Natural killer cell (primary cell): ENCODE measurements around the gene SLC16A13. TPM values are rescaled to one million over a fixed set of nuclear protein-coding genes. Genes with fewer than 3 reads are reported as not detected.
"Not testable (repeated sequence)": the region's sequence is repeated elsewhere in the genome, so short reads cannot be mapped to it uniquely, and the experiment has no call there.

Experiments used
- ATAC-seq, 3 donors: fragments of 150-1000 bp in 2 of 3; fragments of 200-7000 bp in 1 of 3; cut with Tn5 transposase; 1 replicate in 1 of 3; 2 replicates in 2 of 3; pipeline ENCODE4 v1.10.0; 2021; ENCODE audit warnings: mild to moderate bottlenecking in 2 of 3, moderate library complexity in 2 of 3
- DNase-seq, 2 donors: peaks; one replicate each; pipeline versions ENCODE4 v3.0.0 to v3.0.0-alpha.2; 2013 to 2021; ENCODE audit warnings: mixed read lengths in 1 of 2
- H3K27ac ChIP-seq: one replicate; pipeline ENCODE4 v1.5.1; 2013; ENCODE audit warnings: mild to moderate bottlenecking, low read length
- H3K27me3 ChIP-seq: one replicate; pipeline ENCODE4 v1.6.1; 2013; ENCODE audit warnings: low read length; ENCODE audit not compliant: control insufficient read depth, insufficient read depth
- H3K36me3 ChIP-seq: one replicate; pipeline ENCODE4 v1.6.1; 2013; ENCODE audit warnings: low read length; ENCODE audit not compliant: control insufficient read depth, insufficient read depth
- H3K4me1 ChIP-seq: one replicate; pipeline ENCODE4 v1.6.1; 2013; ENCODE audit warnings: low read length; ENCODE audit not compliant: control insufficient read depth, insufficient read depth
- H3K4me3 ChIP-seq: one replicate; pipeline ENCODE4 v1.5.1; 2013; ENCODE audit warnings: low read length
- H3K9me3 ChIP-seq: one replicate; pipeline ENCODE4 v1.6.1; 2013; ENCODE audit warnings: low read length; ENCODE audit not compliant: control insufficient read depth, insufficient read depth
- H3K27ac Mint-ChIP-seq, 2 donors: one replicate each; pipeline ENCODE4 v1.8.0; 2022; ENCODE audit warnings: mild to moderate bottlenecking in 2 of 2, mixed read lengths in 2 of 2, moderate library complexity in 1 of 2
- H3K27me3 Mint-ChIP-seq, 2 donors: one replicate each; pipeline ENCODE4 v1.8.0; 2022; ENCODE audit warnings: low read depth in 2 of 2, mixed read lengths in 2 of 2
- H3K36me3 Mint-ChIP-seq: one replicate; pipeline ENCODE4 v1.8.0; 2022; ENCODE audit warnings: mixed read lengths
- H3K4me1 Mint-ChIP-seq, 2 donors: one replicate each; pipeline ENCODE4 v1.8.0; 2022; ENCODE audit warnings: mixed read lengths in 2 of 2
- H3K4me3 Mint-ChIP-seq: one replicate; pipeline ENCODE4 v1.8.0; 2022; ENCODE audit warnings: mild to moderate bottlenecking, moderate library complexity, mixed read lengths
- H3K9me3 Mint-ChIP-seq, 2 donors: one replicate each; pipeline ENCODE4 v1.8.0; 2022; ENCODE audit warnings: mixed read lengths in 2 of 2
- WGBS: methylation state at CpG from one replicate; pipeline ENCODE4 v1.1.7; 2013; ENCODE audit warnings: missing lambda C conversion rate; ENCODE audit not compliant: insufficient coverage; 5-methylcytosine and 5-hydroxymethylcytosine counted together
- intact Hi-C: fragments of 100-400 bp; cut with micrococcal nuclease; formaldehyde crosslinking; loops from one replicate; pipeline ENCODE4 v1.14.2; 2022
- total RNA-seq, 4 donors: library from RNA; stranded (reverse); fragments of 120-200 nt in 1 of 4; gene quantifications; one replicate each; pipeline versions ENCODE4 v1.2.3 to v1.2.4, GENCODE V29; 2013 to 2022
- TF ChIP-seq, protein P1 (sequence below): fragments of 200-600 bp; IDR thresholded peaks from one replicate; pipeline ENCODE4 v1.8.0; 2022; ENCODE audit warnings: antibody characterized with exemption

The SLC16A13 gene
- total RNA-seq, 3 donors from 2014 or later (not counting 1 experiment from before 2014, with no cell fraction given): 4.8 to 7.0 (median 6.0) TPM

- peaks cover 26 to 45% of the 10 kb centered on the region in 2 donors for H3K4me1 Mint-ChIP-seq
- DNase-seq: peak in 1 of 2 donors; percentile 90
- Histone ChIP-seq H3K27me3 (peaks cover 6% of the 10 kb centered on the region), H3K36me3 (no peaks in the 10 kb centered on the region), H3K4me1 (peaks cover 43% of the 10 kb centered on the region), H3K27ac (no peak overlapping the region), H3K4me3 (no peak overlapping the region), H3K9me3 (no peaks in the 10 kb centered on the region)
- no peaks in the 10 kb centered on the region for H3K36me3 Mint-ChIP-seq
- no peaks in the 10 kb centered on the region for H3K9me3 Mint-ChIP-seq
- intact Hi-C loops: loop anchor here (1.0 to 5.0 kb wide), 3 partner anchors 37 to 247 kb away; partner anchors contain the start of genes CLEC10A and YBX2
- WGBS: 30% methylated on average over 3 of the region's 5 CpGs
- peak overlapping the region; percentile 85 to 90 for H3K27ac Mint-ChIP-seq
- H3K4me3 Mint-ChIP-seq: peak overlapping the region; percentile 87
- TF ChIP-seq, protein P1, sequence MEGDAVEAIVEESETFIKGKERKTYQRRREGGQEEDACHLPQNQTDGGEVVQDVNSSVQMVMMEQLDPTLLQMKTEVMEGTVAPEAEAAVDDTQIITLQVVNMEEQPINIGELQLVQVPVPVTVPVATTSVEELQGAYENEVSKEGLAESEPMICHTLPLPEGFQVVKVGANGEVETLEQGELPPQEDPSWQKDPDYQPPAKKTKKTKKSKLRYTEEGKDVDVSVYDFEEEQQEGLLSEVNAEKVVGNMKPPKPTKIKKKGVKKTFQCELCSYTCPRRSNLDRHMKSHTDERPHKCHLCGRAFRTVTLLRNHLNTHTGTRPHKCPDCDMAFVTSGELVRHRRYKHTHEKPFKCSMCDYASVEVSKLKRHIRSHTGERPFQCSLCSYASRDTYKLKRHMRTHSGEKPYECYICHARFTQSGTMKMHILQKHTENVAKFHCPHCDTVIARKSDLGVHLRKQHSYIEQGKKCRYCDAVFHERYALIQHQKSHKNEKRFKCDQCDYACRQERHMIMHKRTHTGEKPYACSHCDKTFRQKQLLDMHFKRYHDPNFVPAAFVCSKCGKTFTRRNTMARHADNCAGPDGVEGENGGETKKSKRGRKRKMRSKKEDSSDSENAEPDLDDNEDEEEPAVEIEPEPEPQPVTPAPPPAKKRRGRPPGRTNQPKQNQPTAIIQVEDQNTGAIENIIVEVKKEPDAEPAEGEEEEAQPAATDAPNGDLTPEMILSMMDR: peak; percentile 81
- ATAC-seq: peak; percentile 28 to 49 (median 33)
- H3K27me3 Mint-ChIP-seq: peaks cover 0 to 7% of the 10 kb centered on the region in 2 donors
Observed at GRCh38 chr17:7045492-7046126, 9.8 kb downstream of the SLC16A13 start.

DNA sequence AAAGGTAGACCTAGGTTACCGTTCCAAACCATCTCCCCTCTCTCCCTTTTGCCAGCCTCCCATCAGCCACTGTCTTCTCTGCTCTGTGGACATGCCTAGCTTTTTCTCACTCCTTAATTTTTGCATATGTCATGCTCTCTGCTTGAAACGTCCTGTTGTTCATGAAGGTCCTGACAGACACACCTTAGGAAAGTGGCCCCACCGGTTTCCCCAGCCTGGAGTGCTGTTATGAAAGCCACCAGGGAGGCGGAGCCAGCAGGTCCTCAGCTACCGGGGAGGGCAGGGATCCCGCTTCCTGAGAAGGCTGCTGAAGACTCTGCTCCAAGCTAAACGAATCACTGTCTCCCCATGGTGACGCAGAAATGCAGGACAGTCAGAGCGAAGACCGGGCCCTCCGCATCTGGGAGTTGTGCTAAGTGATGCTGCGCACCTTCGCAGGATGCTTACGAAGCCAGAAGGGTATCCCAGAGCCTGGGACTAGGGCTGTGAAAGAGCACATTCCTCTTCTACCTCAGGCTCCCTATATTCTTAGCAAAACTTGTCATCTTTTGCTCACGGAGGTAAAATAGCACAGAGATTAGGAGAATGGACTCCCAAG, 10.4 kb downstream of the SLC16A13 start:
- H3K4me3 Mint-ChIP-seq: peak overlapping the region; percentile 87
- DNase-seq: peak in 1 of 2 donors; percentile 66
- TF ChIP-seq, protein P1: peak; percentile 27
- Histone ChIP-seq H3K36me3 (no peaks in the 10 kb centered on the region), H3K27me3 (peaks cover 6% of the 10 kb centered on the region), H3K4me3 (peak overlapping the region; percentile 34), H3K4me1 (peaks cover 43% of the 10 kb centered on the region), H3K9me3 (no peaks in the 10 kb centered on the region), H3K27ac (peak overlapping the region; percentile 45)
- H3K4me1 Mint-ChIP-seq: peaks cover 25 to 43% of the 10 kb centered on the region in 2 donors
- peaks cover 0 to 7% of the 10 kb centered on the region in 2 donors for H3K27me3 Mint-ChIP-seq
- intact Hi-C loops: loop anchor here (1.0 to 5.0 kb wide), 3 partner anchors 36 to 246 kb away; partner anchors contain the start of genes CLEC10A and YBX2
- WGBS: 11% methylated on average over 15 of the region's 15 CpGs
- peak in 2 of 3 donors; percentile 3 for ATAC-seq
- H3K27ac Mint-ChIP-seq: peak overlapping the region; percentile 85 to 90
- H3K36me3 Mint-ChIP-seq: no peaks in the 10 kb centered on the region
- no peaks in the 10 kb centered on the region for H3K9me3 Mint-ChIP-seq

DNA sequence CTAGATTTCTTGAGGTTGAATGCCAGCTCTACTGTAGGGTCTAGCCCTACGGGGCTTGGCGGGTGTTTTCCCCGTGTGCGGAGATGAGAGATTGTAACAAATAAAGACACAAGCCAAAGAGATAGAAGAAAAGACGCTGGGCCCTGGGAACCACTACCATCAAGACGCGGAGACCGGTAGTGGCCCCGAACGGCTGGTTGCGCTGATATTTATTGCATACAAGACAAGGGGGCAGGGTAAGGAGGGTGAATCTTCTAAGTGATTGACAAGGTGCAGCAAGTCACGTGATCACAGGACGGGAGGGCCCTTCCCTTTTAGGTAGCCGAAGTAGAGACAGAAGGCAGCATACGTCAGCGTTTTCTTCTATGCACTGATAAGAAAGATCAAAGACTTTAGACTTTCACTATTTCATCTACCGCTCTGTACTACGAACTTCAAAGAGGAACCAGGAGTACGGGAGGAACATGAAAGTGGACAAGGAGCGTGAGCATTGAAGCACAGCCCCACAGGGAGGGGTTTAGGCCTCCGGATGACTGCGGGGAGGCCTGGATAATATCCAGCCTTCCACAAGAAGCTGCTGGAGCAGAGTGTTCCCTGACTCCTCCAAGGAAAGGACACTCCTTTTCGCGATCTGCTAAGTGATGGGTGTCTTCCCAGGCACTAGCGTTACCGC, 11.0 kb downstream of the SLC16A13 start:
- DNase-seq (peak in 1 of 2 donors; percentile 91), ATAC-seq (peak in 2 of 3 donors; percentile 3 to 12)
- H3K36me3 Mint-ChIP-seq, H3K27me3 Mint-ChIP-seq, H3K9me3 ChIP-seq, H3K36me3 ChIP-seq, H3K27me3 ChIP-seq, H3K9me3 Mint-ChIP-seq: not testable (repeated sequence)
- peak overlapping the region; percentile 34 for H3K4me3 ChIP-seq
- Mint-ChIP-seq H3K4me1 (peaks cover 20 to 37% of the 10 kb centered on the region in 2 donors), H3K27ac (peak overlapping the region; percentile 85 to 90), H3K4me3 (peak overlapping the region; percentile 87)
- intact Hi-C loops: loop anchor here (1.0 to 5.0 kb wide), 3 partner anchors 35 to 245 kb away; partner anchors contain the start of genes CLEC10A and YBX2
- peak overlapping the region; percentile 45 for H3K27ac ChIP-seq
- WGBS: 8% methylated on average over 26 of the region's 26 CpGs
- peaks cover 39% of the 10 kb centered on the region for H3K4me1 ChIP-seq

GRCh38 chr17:7047566-7047965, 11.8 kb downstream of the SLC16A13 start:
- ATAC-seq (no peak), DNase-seq (no peak)
- 63% methylated on average over 3 of the region's 6 CpGs for WGBS
- Histone ChIP-seq H3K9me3 (no peaks in the 10 kb centered on the region), H3K36me3 (no peaks in the 10 kb centered on the region), H3K4me3 (no peak overlapping the region), H3K4me1 (peaks cover 37% of the 10 kb centered on the region), H3K27ac (no peak overlapping the region), H3K27me3 (peaks cover 6% of the 10 kb centered on the region)
- intact Hi-C loops: loop anchor here (5.0 kb wide), 2 partner anchors 35 to 245 kb away; partner anchors contain the start of genes CLEC10A and YBX2
- no peaks in the 10 kb centered on the region for H3K9me3 Mint-ChIP-seq
- peak overlapping the region in 1 of 2 donors; percentile 11 for H3K27ac Mint-ChIP-seq
- H3K27me3 Mint-ChIP-seq: peaks cover 0 to 7% of the 10 kb centered on the region in 2 donors
- peaks cover 21 to 35% of the 10 kb centered on the region in 2 donors for H3K4me1 Mint-ChIP-seq
- TF ChIP-seq, protein P1: no peak
- H3K4me3 Mint-ChIP-seq: peak overlapping the region; percentile 35
- H3K36me3 Mint-ChIP-seq: no peaks in the 10 kb centered on the region
